GM12891 (cell line): ENCODE measurements around the gene ABCC1.

Source experiments
- POLR2A ChIP-seq: IDR thresholded peaks from 2 replicates; pipeline ENCODE4 v1.6.1; 2011; ENCODE audit warnings: low read depth, low read length, control low read depth
- TAF1 ChIP-seq: IDR thresholded peaks from 2 replicates; pipeline ENCODE4 v1.6.1; 2011; ENCODE audit warnings: low read depth, low read length, control low read depth

DNA sequence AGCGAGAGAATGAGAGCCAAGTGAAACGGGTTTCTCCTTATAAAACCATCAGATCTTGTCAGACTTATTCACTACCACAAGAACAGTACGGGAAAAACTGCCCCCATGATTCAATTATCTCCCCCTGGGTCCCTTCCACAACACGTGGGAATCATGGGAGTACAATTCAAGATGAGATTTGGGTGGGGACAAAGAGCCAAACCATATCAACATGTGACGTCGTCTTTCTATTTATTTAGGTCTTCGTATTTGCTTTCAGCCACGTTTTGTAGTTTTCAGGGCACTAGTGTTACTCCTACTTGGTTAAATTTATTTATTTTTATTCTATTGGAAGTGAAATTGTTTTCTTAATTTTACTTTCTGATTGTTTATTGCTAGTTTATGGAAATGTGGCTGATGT, 33.1 kb upstream of the ABCC1 start:
- TF ChIP-seq POLR2A (no peak), TAF1 (no peak)
